HEK293 (cell line): Measurements from ENCODE around the gene XPR1.

Source experiments
- CTCF ChIA-PET: fragments of 350-600 bp; formaldehyde crosslinking; extraction: SDS; loops from one replicate; lab custom pipeline; 2021; ENCODE audit warnings: antibody characterized with exemption; lab: Yijun Ruan, JAX
- POLR2A ChIA-PET: fragments of 300-600 bp; formaldehyde crosslinking; extraction: SDS; loops from one replicate; lab custom pipeline; 2020; ENCODE audit warnings: antibody characterized with exemption, inconsistent platforms; lab: Yijun Ruan, JAX
- H3K27ac ChIP-seq: fragments of 200-500 bp; sonication (Bioruptor generic); 2 replicates; pipeline ENCODE4 v1.5.1; 2014; ENCODE audit warnings: low read depth, low read length, control low read depth, inconsistent platforms; ENCODE audit errors: extremely low read depth
- H3K36me3 ChIP-seq, 2 experiments: fragments of 200-500 bp in 1 of 2; sonication (Bioruptor generic) in 1 of 2; 1 replicate in 1 of 2; 2 replicates in 1 of 2; pipeline ENCODE4 v1.5.1; 2014 to 2017; ENCODE audit warnings: inconsistent platforms in 2 of 2, low read length in 2 of 2; ENCODE audit not compliant: control insufficient read depth in 2 of 2, insufficient read depth in 1 of 2
- H3K4me1 ChIP-seq: fragments of 200-500 bp; sonication (Bioruptor generic); 2 replicates; pipeline ENCODE4 v1.5.1; 2014; ENCODE audit warnings: mild to moderate bottlenecking, low read length, inconsistent platforms; ENCODE audit not compliant: control insufficient read depth, insufficient read depth
- H3K4me3 ChIP-seq: 2 replicates; pipeline ENCODE4 v1.5.1; 2011; ENCODE audit warnings: low read depth, mild to moderate bottlenecking, control low read depth, low read length, moderate library complexity
- H3K9me3 ChIP-seq: fragments of 200-500 bp; sonication (Bioruptor generic); 2 replicates; pipeline ENCODE4 v1.5.1; 2014; ENCODE audit warnings: low read depth, low read length, inconsistent platforms; ENCODE audit not compliant: control insufficient read depth, insufficient read depth
- EGR2 ChIP-seq: fragments of 450-650 bp; formaldehyde crosslinking; IDR thresholded peaks from 2 replicates; pipeline ENCODE4 v1.5.1; 2016; ENCODE audit warnings: low read depth, missing biosample characterization, missing genetic modification characterization
- GLI2 ChIP-seq: fragments of 450-650 bp; formaldehyde crosslinking; IDR thresholded peaks from 2 replicates; pipeline ENCODE4; 2017; ENCODE audit warnings: missing biosample characterization, missing genetic modification characterization, low read depth, borderline replicate concordance
- MYNN ChIP-seq: fragments of 450-650 bp; formaldehyde crosslinking; IDR thresholded peaks from 2 replicates; pipeline ENCODE4 v1.5.1; 2016; ENCODE audit warnings: missing biosample characterization, missing genetic modification characterization, borderline replicate concordance
- ZNF112 ChIP-seq: fragments of 450-650 bp; formaldehyde crosslinking; IDR thresholded peaks from 2 replicates; pipeline ENCODE4 v1.5.0; 2017; ENCODE audit warnings: missing biosample characterization, missing genetic modification characterization
- ZNF155 ChIP-seq: fragments of 450-650 bp; formaldehyde crosslinking; IDR thresholded peaks from 2 replicates; pipeline ENCODE4 v1.5.1; 2016; ENCODE audit warnings: missing biosample characterization, missing genetic modification characterization
- ZNF274 ChIP-seq, 2 experiments: fragments of 200-500 bp in 1 of 2; fragments of 450-650 bp in 1 of 2; sonication (Bioruptor generic) in 1 of 2; formaldehyde crosslinking in 1 of 2; IDR thresholded peaks; 2 replicates each; pipeline versions ENCODE4 v1.5.1 to v1.6.1; 2014 to 2016; ENCODE audit warnings: borderline replicate concordance in 1 of 2, inconsistent platforms in 1 of 2, low read length in 1 of 2, missing biosample characterization in 1 of 2, missing genetic modification characterization in 1 of 2
- ZNF292 ChIP-seq: fragments of 450-650 bp; formaldehyde crosslinking; IDR thresholded peaks from 2 replicates; pipeline ENCODE4 v1.5.1; 2016; ENCODE audit warnings: low read depth, missing biosample characterization, missing genetic modification characterization, borderline replicate concordance
- ZNF311 ChIP-seq: fragments of 450-650 bp; formaldehyde crosslinking; IDR thresholded peaks from 2 replicates; pipeline ENCODE4 v1.5.1; 2017; ENCODE audit warnings: missing biosample characterization, missing genetic modification characterization, borderline replicate concordance
- ZNF423 ChIP-seq: fragments of 450-650 bp; formaldehyde crosslinking; IDR thresholded peaks from 2 replicates; pipeline ENCODE4 v1.5.1; 2016; ENCODE audit warnings: missing biosample characterization, missing genetic modification characterization
- ZNF473 ChIP-seq: fragments of 450-650 bp; formaldehyde crosslinking; IDR thresholded peaks from 2 replicates; pipeline ENCODE4 v1.5.1; 2017; ENCODE audit warnings: missing biosample characterization, missing genetic modification characterization
- ZNF501 ChIP-seq: fragments of 450-650 bp; formaldehyde crosslinking; IDR thresholded peaks from 2 replicates; pipeline ENCODE4 v1.5.1; 2016; ENCODE audit warnings: missing biosample characterization, missing genetic modification characterization
- ZNF623 ChIP-seq: fragments of 450-650 bp; formaldehyde crosslinking; IDR thresholded peaks from 2 replicates; pipeline ENCODE4 v1.5.1; 2016; ENCODE audit warnings: missing biosample characterization, missing genetic modification characterization
- ZNF747 ChIP-seq: fragments of 450-650 bp; formaldehyde crosslinking; IDR thresholded peaks from 2 replicates; pipeline ENCODE4 v1.5.1; 2016; ENCODE audit warnings: missing biosample characterization, missing genetic modification characterization
- ZXDB ChIP-seq: fragments of 450-650 bp; formaldehyde crosslinking; IDR thresholded peaks from 2 replicates; pipeline ENCODE4 v1.5.1; 2016; ENCODE audit warnings: missing biosample characterization, missing genetic modification characterization
- TF ChIP-seq, protein P1 (sequence below): fragments of 450-650 bp; formaldehyde crosslinking; IDR thresholded peaks from 2 replicates; pipeline ENCODE4 v1.5.1; 2016; ENCODE audit warnings: missing biosample characterization, missing genetic modification characterization, borderline replicate concordance
- TF ChIP-seq, protein P2 (sequence below): fragments of 450-650 bp; formaldehyde crosslinking; IDR thresholded peaks from 2 replicates; pipeline ENCODE4 v1.5.0; 2017; ENCODE audit warnings: missing biosample characterization, missing genetic modification characterization, borderline replicate concordance
- TF ChIP-seq, protein P3 (sequence below): fragments of 450-650 bp; formaldehyde crosslinking; IDR thresholded peaks from 2 replicates; pipeline ENCODE4 v1.5.1; 2016; ENCODE audit warnings: missing biosample characterization, missing genetic modification characterization
- TF ChIP-seq, protein P4 (sequence below): fragments of 450-650 bp; formaldehyde crosslinking; IDR thresholded peaks from 2 replicates; pipeline ENCODE4 v1.5.1; 2017; ENCODE audit warnings: missing biosample characterization, missing genetic modification characterization

XPR1 gene

DNA sequence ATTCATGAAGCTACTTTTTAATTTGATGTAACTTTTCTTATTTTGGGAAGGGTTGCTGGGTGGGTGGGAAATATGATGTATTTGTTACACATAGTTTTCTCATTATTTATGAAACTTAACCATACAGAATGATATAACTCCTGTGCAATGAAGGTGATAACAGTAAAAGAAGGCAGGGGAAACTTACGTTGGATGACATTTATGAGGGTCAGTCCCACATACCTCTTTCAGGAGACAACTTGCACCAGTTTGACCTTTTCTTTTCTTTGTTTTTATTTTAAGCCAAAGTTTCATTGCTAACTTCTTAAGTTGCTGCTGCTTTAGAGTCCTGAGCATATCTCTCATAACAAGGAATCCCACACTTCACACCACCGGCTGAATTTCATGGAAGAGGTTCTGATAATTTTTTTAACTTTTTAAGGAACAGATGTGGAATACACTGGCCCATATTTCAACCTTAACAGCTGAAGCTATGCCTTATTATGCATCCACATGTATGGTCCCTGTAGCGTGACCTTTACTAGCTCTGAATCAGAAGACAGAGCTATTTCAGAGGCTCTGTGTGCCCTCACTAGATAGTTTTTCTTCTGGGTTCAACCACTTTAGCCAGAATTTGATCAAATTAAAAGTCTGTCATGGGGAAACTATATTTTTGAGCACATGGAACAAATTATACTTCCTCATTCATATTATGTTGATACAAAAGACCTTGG is 252.9 kb downstream of the XPR1 start:
- TF ChIP-seq MYNN (tag by site-specific recombination), result no peak
- no peak for TF ChIP-seq ZNF423 (tag by site-specific recombination)
- no peak for TF ChIP-seq ZNF747
- no peak for TF ChIP-seq ZNF292 (tag by site-specific recombination)
- no peak for TF ChIP-seq ZNF473 (tag by site-specific recombination)
- TF ChIP-seq, protein P1, sequence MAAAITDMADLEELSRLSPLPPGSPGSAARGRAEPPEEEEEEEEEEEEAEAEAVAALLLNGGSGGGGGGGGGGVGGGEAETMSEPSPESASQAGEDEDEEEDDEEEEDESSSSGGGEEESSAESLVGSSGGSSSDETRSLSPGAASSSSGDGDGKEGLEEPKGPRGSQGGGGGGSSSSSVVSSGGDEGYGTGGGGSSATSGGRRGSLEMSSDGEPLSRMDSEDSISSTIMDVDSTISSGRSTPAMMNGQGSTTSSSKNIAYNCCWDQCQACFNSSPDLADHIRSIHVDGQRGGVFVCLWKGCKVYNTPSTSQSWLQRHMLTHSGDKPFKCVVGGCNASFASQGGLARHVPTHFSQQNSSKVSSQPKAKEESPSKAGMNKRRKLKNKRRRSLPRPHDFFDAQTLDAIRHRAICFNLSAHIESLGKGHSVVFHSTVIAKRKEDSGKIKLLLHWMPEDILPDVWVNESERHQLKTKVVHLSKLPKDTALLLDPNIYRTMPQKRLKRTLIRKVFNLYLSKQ (tag by site-specific recombination), result no peak
- no peak for TF ChIP-seq ZNF623 (tag by site-specific recombination)
- TF ChIP-seq ZNF155 (tag by site-specific recombination), result no peak
- TF ChIP-seq, protein P2, sequence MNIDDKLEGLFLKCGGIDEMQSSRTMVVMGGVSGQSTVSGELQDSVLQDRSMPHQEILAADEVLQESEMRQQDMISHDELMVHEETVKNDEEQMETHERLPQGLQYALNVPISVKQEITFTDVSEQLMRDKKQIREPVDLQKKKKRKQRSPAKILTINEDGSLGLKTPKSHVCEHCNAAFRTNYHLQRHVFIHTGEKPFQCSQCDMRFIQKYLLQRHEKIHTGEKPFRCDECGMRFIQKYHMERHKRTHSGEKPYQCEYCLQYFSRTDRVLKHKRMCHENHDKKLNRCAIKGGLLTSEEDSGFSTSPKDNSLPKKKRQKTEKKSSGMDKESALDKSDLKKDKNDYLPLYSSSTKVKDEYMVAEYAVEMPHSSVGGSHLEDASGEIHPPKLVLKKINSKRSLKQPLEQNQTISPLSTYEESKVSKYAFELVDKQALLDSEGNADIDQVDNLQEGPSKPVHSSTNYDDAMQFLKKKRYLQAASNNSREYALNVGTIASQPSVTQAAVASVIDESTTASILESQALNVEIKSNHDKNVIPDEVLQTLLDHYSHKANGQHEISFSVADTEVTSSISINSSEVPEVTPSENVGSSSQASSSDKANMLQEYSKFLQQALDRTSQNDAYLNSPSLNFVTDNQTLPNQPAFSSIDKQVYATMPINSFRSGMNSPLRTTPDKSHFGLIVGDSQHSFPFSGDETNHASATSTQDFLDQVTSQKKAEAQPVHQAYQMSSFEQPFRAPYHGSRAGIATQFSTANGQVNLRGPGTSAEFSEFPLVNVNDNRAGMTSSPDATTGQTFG (tag by site-specific recombination), result no peak
- no peak for TF ChIP-seq ZXDB (tag by site-specific recombination)
- TF ChIP-seq ZNF501, result no peak
- TF ChIP-seq, protein P3, sequence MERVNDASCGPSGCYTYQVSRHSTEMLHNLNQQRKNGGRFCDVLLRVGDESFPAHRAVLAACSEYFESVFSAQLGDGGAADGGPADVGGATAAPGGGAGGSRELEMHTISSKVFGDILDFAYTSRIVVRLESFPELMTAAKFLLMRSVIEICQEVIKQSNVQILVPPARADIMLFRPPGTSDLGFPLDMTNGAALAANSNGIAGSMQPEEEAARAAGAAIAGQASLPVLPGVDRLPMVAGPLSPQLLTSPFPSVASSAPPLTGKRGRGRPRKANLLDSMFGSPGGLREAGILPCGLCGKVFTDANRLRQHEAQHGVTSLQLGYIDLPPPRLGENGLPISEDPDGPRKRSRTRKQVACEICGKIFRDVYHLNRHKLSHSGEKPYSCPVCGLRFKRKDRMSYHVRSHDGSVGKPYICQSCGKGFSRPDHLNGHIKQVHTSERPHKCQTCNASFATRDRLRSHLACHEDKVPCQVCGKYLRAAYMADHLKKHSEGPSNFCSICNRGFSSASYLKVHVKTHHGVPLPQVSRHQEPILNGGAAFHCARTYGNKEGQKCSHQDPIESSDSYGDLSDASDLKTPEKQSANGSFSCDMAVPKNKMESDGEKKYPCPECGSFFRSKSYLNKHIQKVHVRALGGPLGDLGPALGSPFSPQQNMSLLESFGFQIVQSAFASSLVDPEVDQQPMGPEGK (tag by site-specific recombination), result no peak
- TF ChIP-seq ZNF274 (IDR thresholded peaks at IDR 0.05; ENCODE audit: low read length), result no peak
- TF ChIP-seq ZNF274 (tag by site-specific recombination; IDR thresholded peaks at IDR 0.05; ENCODE audit: borderline replicate concordance), result no peak
- TF ChIP-seq ZNF311 (tag by site-specific recombination), result no peak
- TF ChIP-seq EGR2 (tag by site-specific recombination), result no peak
- no peak for TF ChIP-seq GLI2 (tag by site-specific recombination)
- TF ChIP-seq, protein P4, sequence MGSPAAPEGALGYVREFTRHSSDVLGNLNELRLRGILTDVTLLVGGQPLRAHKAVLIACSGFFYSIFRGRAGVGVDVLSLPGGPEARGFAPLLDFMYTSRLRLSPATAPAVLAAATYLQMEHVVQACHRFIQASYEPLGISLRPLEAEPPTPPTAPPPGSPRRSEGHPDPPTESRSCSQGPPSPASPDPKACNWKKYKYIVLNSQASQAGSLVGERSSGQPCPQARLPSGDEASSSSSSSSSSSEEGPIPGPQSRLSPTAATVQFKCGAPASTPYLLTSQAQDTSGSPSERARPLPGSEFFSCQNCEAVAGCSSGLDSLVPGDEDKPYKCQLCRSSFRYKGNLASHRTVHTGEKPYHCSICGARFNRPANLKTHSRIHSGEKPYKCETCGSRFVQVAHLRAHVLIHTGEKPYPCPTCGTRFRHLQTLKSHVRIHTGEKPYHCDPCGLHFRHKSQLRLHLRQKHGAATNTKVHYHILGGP (tag by site-specific recombination), result no peak
- no peak for TF ChIP-seq ZNF112 (tag by site-specific recombination)
- POLR2A ChIA-PET, result interaction anchor here (0.6 kb wide), 1 partner anchor 18 kb away, joined by 5 read pairs; no protein-coding TSS in a partner anchor
- H3K9me3 ChIP-seq, result no peaks in the 10 kb centered on the region
- CTCF ChIA-PET, result interaction anchor here (1.2 to 6.2 kb wide), 2 partner anchors 258 to 282 kb away, joined by 4 to 76 read pairs; no protein-coding TSS in a partner anchor
- no peak overlapping the region for H3K27ac ChIP-seq
- H3K4me1 ChIP-seq, result peaks cover 5% of the 10 kb centered on the region; the same call in 1 of the 2 replicates
- no peak overlapping the region for H3K4me3 ChIP-seq
- no peaks in the 10 kb centered on the region for H3K36me3 ChIP-seq
